WTC11 (cell line): ENCODE data around the gene MMAA. TPM values are rescaled to one million over a fixed set of nuclear protein-coding genes. Genes with fewer than 3 reads are reported as not detected.
A peak's percentile ranks its signal among the peaks of the same experiment; 100 is the strongest.

Source experiments
- ATAC-seq: fragments of 200-7000 bp; cut with Tn5 transposase; 2 replicates; pipeline ENCODE4 v1.10.0; 2021; ENCODE audit warnings: mild to moderate bottlenecking, moderate library complexity
- CTCF ChIA-PET: fragments of 300-600 bp; sonication (Branson Sonifier 250); formaldehyde crosslinking; loops from one replicate; lab custom pipeline; 2021; ENCODE audit warnings: antibody characterized with exemption; lab: Charles Lee
- POLR2A ChIA-PET: fragments of 350-600 bp; sonication (Branson Sonifier 250); formaldehyde crosslinking; loops from one replicate; lab custom pipeline; 2021; ENCODE audit warnings: antibody characterized with exemption; lab: Charles Lee
- DNase-seq: peaks from one replicate; pipeline ENCODE4 v3.0.0; 2021; ENCODE audit warnings: low spot score
- H3K27ac Mint-ChIP-seq: 2 replicates; pipeline ENCODE4 v1.8.0; 2021; ENCODE audit warnings: mixed read lengths
- H3K27me3 Mint-ChIP-seq: 2 replicates; pipeline ENCODE4 v1.8.0; 2021; ENCODE audit warnings: low read depth, mild to moderate bottlenecking, moderate library complexity, mixed read lengths
- H3K36me3 Mint-ChIP-seq: 2 replicates; pipeline ENCODE4 v1.8.0; 2021; ENCODE audit warnings: mixed read lengths
- H3K4me1 Mint-ChIP-seq: 2 replicates; pipeline ENCODE4 v1.8.0; 2022; ENCODE audit warnings: mixed read lengths
- H3K4me3 Mint-ChIP-seq: 2 replicates; pipeline ENCODE4 v1.8.0; 2021; ENCODE audit warnings: mild to moderate bottlenecking, moderate library complexity, mixed read lengths
- H3K9me3 Mint-ChIP-seq: 2 replicates; pipeline ENCODE4 v1.8.0; 2021; ENCODE audit warnings: mixed read lengths
- ATF1 ChIP-seq: sonication (generic); formaldehyde crosslinking; IDR thresholded peaks from 2 replicates; pipeline ENCODE4 v1.8.1; 2023; ENCODE audit warnings: mild to moderate bottlenecking, moderate library complexity, missing genetic modification reagents
- ATF2 ChIP-seq: sonication (generic); formaldehyde crosslinking; IDR thresholded peaks from 2 replicates; pipeline ENCODE4 v1.8.1; 2022; ENCODE audit warnings: low read depth, missing genetic modification reagents, borderline replicate concordance
- CREB1 ChIP-seq: sonication (generic); formaldehyde crosslinking; IDR thresholded peaks from 2 replicates; pipeline ENCODE4 v1.8.0; 2023; ENCODE audit warnings: mild to moderate bottlenecking, missing genetic modification reagents
- ELF4 ChIP-seq: sonication (generic); formaldehyde crosslinking; IDR thresholded peaks from 2 replicates; pipeline ENCODE4 v1.8.1; 2022; ENCODE audit warnings: low read depth, mild to moderate bottlenecking, moderate library complexity, missing genetic modification reagents
- ESRRA ChIP-seq: sonication (generic); formaldehyde crosslinking; IDR thresholded peaks from 2 replicates; pipeline ENCODE4 v1.8.1; 2022; ENCODE audit warnings: mild to moderate bottlenecking, missing genetic modification reagents, borderline replicate concordance
- ETV6 ChIP-seq: sonication (generic); formaldehyde crosslinking; IDR thresholded peaks from 2 replicates; pipeline ENCODE4 v1.8.1; 2022; ENCODE audit warnings: mild to moderate bottlenecking, missing genetic modification reagents
- GABPB1 ChIP-seq: sonication (generic); formaldehyde crosslinking; IDR thresholded peaks from 2 replicates; pipeline ENCODE4 v1.8.1; 2023; ENCODE audit warnings: mild to moderate bottlenecking, missing genetic modification reagents
- KAT7 ChIP-seq: sonication (generic); formaldehyde crosslinking; IDR thresholded peaks from 2 replicates; pipeline ENCODE4 v1.8.1; 2023; ENCODE audit warnings: missing genetic modification reagents, mild to moderate bottlenecking, borderline replicate concordance
- MLX ChIP-seq: sonication (generic); formaldehyde crosslinking; IDR thresholded peaks from 2 replicates; pipeline ENCODE4 v1.8.1; 2023; ENCODE audit warnings: mild to moderate bottlenecking, missing genetic modification reagents, moderate library complexity
- MYBL2 ChIP-seq: sonication (generic); formaldehyde crosslinking; IDR thresholded peaks from 2 replicates; pipeline ENCODE4 v1.8.1; 2023; ENCODE audit warnings: mild to moderate bottlenecking, moderate library complexity, missing genetic modification reagents
- RELA ChIP-seq: sonication (generic); formaldehyde crosslinking; IDR thresholded peaks from 2 replicates; pipeline ENCODE4 v1.8.1; 2022; ENCODE audit warnings: missing genetic modification reagents, mild to moderate bottlenecking, borderline replicate concordance
- SP1 ChIP-seq: sonication (generic); formaldehyde crosslinking; conservative IDR thresholded peaks from 2 replicates; pipeline ENCODE4 v1.8.1; 2022; ENCODE audit warnings: missing genetic modification reagents
- TEAD4 ChIP-seq: sonication (generic); formaldehyde crosslinking; IDR thresholded peaks from 2 replicates; pipeline ENCODE4 v1.8.0; 2022; ENCODE audit warnings: mild to moderate bottlenecking, missing genetic modification reagents
- ZNF138 ChIP-seq: sonication (generic); formaldehyde crosslinking; conservative IDR thresholded peaks from 2 replicates; pipeline ENCODE4 v1.8.1; 2022; ENCODE audit warnings: mild to moderate bottlenecking, moderate library complexity, missing genetic modification reagents
- ZNF263 ChIP-seq: sonication (generic); formaldehyde crosslinking; IDR thresholded peaks from 2 replicates; pipeline ENCODE4 v1.8.1; 2022; ENCODE audit warnings: low read depth, mild to moderate bottlenecking, moderate library complexity, missing genetic modification reagents
- total RNA-seq: library from RNA; stranded (reverse); gene quantifications from 3 replicates; pipeline ENCODE4 v1.2.3, GENCODE V29; 2021
- TF ChIP-seq, protein P1 (sequence below): fragments of 250-450 bp; sonication (Bioruptor Pico); IDR thresholded peaks from 2 replicates; pipeline ENCODE4 v1.9.0; 2021; ENCODE audit warnings: moderate library complexity, mild to moderate bottlenecking, inconsistent platforms, borderline replicate concordance
- TF ChIP-seq, protein P2 (sequence below): sonication (generic); formaldehyde crosslinking; IDR thresholded peaks from 2 replicates; pipeline ENCODE4 v1.8.1; 2023; ENCODE audit warnings: mild to moderate bottlenecking, moderate library complexity, missing genetic modification reagents
- TF ChIP-seq, protein P3 (sequence below): sonication (generic); formaldehyde crosslinking; IDR thresholded peaks from 2 replicates; pipeline ENCODE4 v1.8.1; 2022; ENCODE audit warnings: mild to moderate bottlenecking, missing genetic modification reagents, moderate library complexity, borderline replicate concordance

MMAA gene
- total RNA-seq, 1 experiment from 2014 or later, result 4.9 TPM

- H3K4me3 Mint-ChIP-seq, result peak overlapping the region; percentile 79
- ATAC-seq (peak; percentile 82), DNase-seq (no peak)
- peaks cover 41% of the 10 kb centered on the region for H3K4me1 Mint-ChIP-seq
- ChIA-PET CTCF (no interaction called here), POLR2A (no interaction called here)
- no peaks in the 10 kb centered on the region for H3K27me3 Mint-ChIP-seq
- TF ChIP-seq ATF2 (no peak), ZNF263 (CRISPR knock-in tag) (no peak), ETV6 (CRISPR knock-in tag) (no peak), GABPB1 (CRISPR knock-in tag) (no peak), ELF4 (CRISPR knock-in tag) (no peak), ATF1 (CRISPR knock-in tag) (no peak), TEAD4 (no peak), SP1 (no peak), MLX (no peak), KAT7 (CRISPR knock-in tag) (no peak), MYBL2 (CRISPR knock-in tag) (no peak), CREB1 (CRISPR knock-in tag) (no peak), RELA (CRISPR knock-in tag) (no peak), ZNF138 (CRISPR knock-in tag) (no peak)
- TF ChIP-seq, protein P1, sequence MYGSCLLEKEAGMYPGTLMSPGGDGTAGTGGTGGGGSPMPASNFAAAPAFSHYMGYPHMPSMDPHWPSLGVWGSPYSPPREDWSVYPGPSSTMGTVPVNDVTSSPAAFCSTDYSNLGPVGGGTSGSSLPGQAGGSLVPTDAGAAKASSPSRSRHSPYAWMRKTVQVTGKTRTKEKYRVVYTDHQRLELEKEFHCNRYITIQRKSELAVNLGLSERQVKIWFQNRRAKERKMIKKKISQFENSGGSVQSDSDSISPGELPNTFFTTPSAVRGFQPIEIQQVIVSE (CRISPR knock-in tag), result no peak
- TF ChIP-seq, protein P2, sequence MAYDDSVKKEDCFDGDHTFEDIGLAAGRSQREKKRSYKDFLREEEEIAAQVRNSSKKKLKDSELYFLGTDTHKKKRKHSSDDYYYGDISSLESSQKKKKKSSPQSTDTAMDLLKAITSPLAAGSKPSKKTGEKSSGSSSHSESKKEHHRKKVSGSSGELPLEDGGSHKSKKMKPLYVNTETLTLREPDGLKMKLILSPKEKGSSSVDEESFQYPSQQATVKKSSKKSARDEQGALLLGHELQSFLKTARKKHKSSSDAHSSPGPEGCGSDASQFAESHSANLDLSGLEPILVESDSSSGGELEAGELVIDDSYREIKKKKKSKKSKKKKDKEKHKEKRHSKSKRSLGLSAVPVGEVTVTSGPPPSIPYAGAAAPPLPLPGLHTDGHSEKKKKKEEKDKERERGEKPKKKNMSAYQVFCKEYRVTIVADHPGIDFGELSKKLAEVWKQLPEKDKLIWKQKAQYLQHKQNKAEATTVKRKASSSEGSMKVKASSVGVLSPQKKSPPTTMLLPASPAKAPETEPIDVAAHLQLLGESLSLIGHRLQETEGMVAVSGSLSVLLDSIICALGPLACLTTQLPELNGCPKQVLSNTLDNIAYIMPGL (CRISPR knock-in tag), result no peak
- TF ChIP-seq, protein P3, sequence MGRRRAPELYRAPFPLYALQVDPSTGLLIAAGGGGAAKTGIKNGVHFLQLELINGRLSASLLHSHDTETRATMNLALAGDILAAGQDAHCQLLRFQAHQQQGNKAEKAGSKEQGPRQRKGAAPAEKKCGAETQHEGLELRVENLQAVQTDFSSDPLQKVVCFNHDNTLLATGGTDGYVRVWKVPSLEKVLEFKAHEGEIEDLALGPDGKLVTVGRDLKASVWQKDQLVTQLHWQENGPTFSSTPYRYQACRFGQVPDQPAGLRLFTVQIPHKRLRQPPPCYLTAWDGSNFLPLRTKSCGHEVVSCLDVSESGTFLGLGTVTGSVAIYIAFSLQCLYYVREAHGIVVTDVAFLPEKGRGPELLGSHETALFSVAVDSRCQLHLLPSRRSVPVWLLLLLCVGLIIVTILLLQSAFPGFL, result no peak
- peak overlapping the region; percentile 65 for H3K27ac Mint-ChIP-seq
- H3K9me3 Mint-ChIP-seq, result peaks cover 30% of the 10 kb centered on the region
- peaks cover 54% of the 10 kb centered on the region for H3K36me3 Mint-ChIP-seq
Measured at GRCh38 chr4:145698507-145698906, 79.3 kb downstream of the MMAA start.

GRCh38 chr4:145703850-145704497, 84.8 kb downstream of the MMAA start:
- DNase-seq (no peak), ATAC-seq (peak; percentile 83)
- Mint-ChIP-seq H3K27me3 (no peaks in the 10 kb centered on the region), H3K9me3 (peaks cover 12% of the 10 kb centered on the region; the same call in 1 of the 2 replicates), H3K4me1 (peaks cover 72% of the 10 kb centered on the region), H3K4me3 (peak overlapping the region; percentile 79), H3K27ac (peak overlapping the region; percentile 96), H3K36me3 (peaks cover 66% of the 10 kb centered on the region)
- ChIA-PET CTCF (interaction anchor here (1.0 kb wide), 1 partner anchor 20 kb away, joined by 3 read pairs; no protein-coding TSS in a partner anchor), POLR2A (no interaction called here)
- no peak for TF ChIP-seq ESRRA (CRISPR knock-in tag)
